Fibroblast of lung (primary cell): ENCODE data around the gene CYP26B1. TPM values are rescaled to one million over a fixed set of nuclear protein-coding genes. Genes with fewer than 3 reads are reported as not detected.

Source experiments
- DNase-seq, 2 donors: peaks; one replicate each; pipeline versions ENCODE4 v3.0.0 to v3.0.0-alpha.2; 2010; ENCODE audit warnings: low read depth in 2 of 2
- H2AFZ ChIP-seq: 2 replicates; pipeline ENCODE4 v1.5.1; 2012; ENCODE audit warnings: low read length, control low read depth, inconsistent platforms
- H3K27ac ChIP-seq: 2 replicates; pipeline ENCODE4 v1.5.1; 2011; ENCODE audit warnings: low read length, control low read depth; ENCODE audit not compliant: insufficient read depth
- H3K27me3 ChIP-seq: 2 replicates; pipeline ENCODE4 v1.5.1; 2011; ENCODE audit warnings: mild to moderate bottlenecking, low read length; ENCODE audit not compliant: control insufficient read depth, insufficient read depth
- H3K36me3 ChIP-seq: 2 replicates; pipeline ENCODE4 v1.5.1; 2011; ENCODE audit warnings: low read length; ENCODE audit not compliant: control insufficient read depth, insufficient read depth
- H3K4me1 ChIP-seq: 2 replicates; pipeline ENCODE4 v1.5.1; 2011; ENCODE audit warnings: low read length; ENCODE audit not compliant: control insufficient read depth, insufficient read depth; ENCODE audit errors: extremely low read depth
- H3K4me2 ChIP-seq: 2 replicates; pipeline ENCODE4 v1.5.1; 2011; ENCODE audit warnings: low read length, control low read depth; ENCODE audit not compliant: insufficient read depth; ENCODE audit errors: extremely low read depth
- H3K4me3 ChIP-seq, 4 experiments: fragments of 200-600 bp in 1 of 4; sonication (generic) in 1 of 4; replicated peaks in 1 of 4; 2 replicates each; pipeline ENCODE4 v1.5.1; 2011 to 2016; ENCODE audit warnings: low read length in 4 of 4, low read depth in 3 of 4, mild to moderate bottlenecking in 3 of 4, control low read depth in 2 of 4, inconsistent platforms in 1 of 4, mixed read lengths in 1 of 4; ENCODE audit not compliant: insufficient read depth in 1 of 4; ENCODE audit errors: control extremely low read depth in 1 of 4
- H3K79me2 ChIP-seq: 2 replicates; pipeline ENCODE4 v1.5.1; 2012; ENCODE audit warnings: mild to moderate bottlenecking, low read length, inconsistent platforms; ENCODE audit not compliant: control insufficient read depth, insufficient read depth
- H3K9ac ChIP-seq: 2 replicates; pipeline ENCODE4 v1.5.1; 2011; ENCODE audit warnings: mild to moderate bottlenecking, low read length, control low read depth; ENCODE audit not compliant: insufficient read depth
- H3K9me3 ChIP-seq: 2 replicates; pipeline ENCODE4 v1.5.1; 2012; ENCODE audit warnings: low read depth, low read length; ENCODE audit not compliant: control insufficient read depth, insufficient read depth
- H4K20me1 ChIP-seq: 2 replicates; pipeline ENCODE4 v1.5.1; 2011; ENCODE audit warnings: low read length; ENCODE audit not compliant: control insufficient read depth, insufficient read depth; ENCODE audit errors: extremely low read depth
- CTCF ChIP-seq, 2 donors: IDR thresholded peaks in 1 of 2; conservative IDR thresholded peaks in 1 of 2; 1 replicate in 1 of 2; 2 replicates in 1 of 2; pipeline ENCODE4 v1.5.1; 2011 to 2012; ENCODE audit warnings: low read length in 2 of 2, control low read depth in 1 of 2, inconsistent platforms in 1 of 2, low read depth in 1 of 2, mild to moderate bottlenecking in 1 of 2
- EZH2 ChIP-seq: IDR thresholded peaks from 2 replicates; pipeline ENCODE4 v1.5.1; 2012; ENCODE audit warnings: low read length, control low read depth, mild to moderate bottlenecking; ENCODE audit errors: missing control alignments
- polyA plus RNA-seq, 2 donors: library from polyadenylated mRNA; depleted of rRNA in 1 of 2; stranded (reverse) in 1 of 2; unstranded in 1 of 2; fragments of >200 nt; gene quantifications; 2 replicates each; pipeline ENCODE4 v1.2.1, GENCODE V29; 2011 to 2012; ENCODE audit warnings: missing spikeins in 1 of 2
- total RNA-seq: library from RNA; depleted of rRNA; stranded (reverse); fragments of >200 nt; gene quantifications from 2 replicates; pipeline ENCODE4 v1.2.1, GENCODE V29; 2014

The CYP26B1 gene
- total and polyA plus RNA-seq, 2 donors (not counting 1 experiment from before 2014, with no cell fraction given), result 0.09 to 0.17 TPM

GRCh38 chr2:72095364-72095763 lies 52.3 kb downstream of the CYP26B1 start:
- Histone ChIP-seq H4K20me1 (no peaks in the 10 kb centered on the region), H3K9ac (no peak overlapping the region), H3K27ac (no peak overlapping the region), H3K79me2 (no peaks in the 10 kb centered on the region), H3K27me3 (no peaks in the 10 kb centered on the region), H2AFZ (no peak overlapping the region), H3K4me2 (no peak overlapping the region), H3K9me3 (no peaks in the 10 kb centered on the region), H3K36me3 (no peaks in the 10 kb centered on the region), H3K4me1 (no peaks in the 10 kb centered on the region), H3K4me3 (no peak overlapping the region)
- no peak for DNase-seq
- TF ChIP-seq EZH2, result no peak
- no peak for TF ChIP-seq CTCF (conservative IDR thresholded peaks at IDR 0.05 in 1 of 2, IDR thresholded peaks at IDR 0.05 in 1 of 2; ENCODE audit: low read depth in 1 of 2, low read length in 2 of 2)

GRCh38 chr2:72094701-72095100 lies 53.0 kb downstream of the CYP26B1 start:
- no peaks in the 10 kb centered on the region for H4K20me1 ChIP-seq
- H3K27ac ChIP-seq, result no peak overlapping the region
- H3K4me3 ChIP-seq, result no peak overlapping the region
- no peaks in the 10 kb centered on the region for H3K4me1 ChIP-seq
- TF ChIP-seq EZH2 (no peak), CTCF (conservative IDR thresholded peaks at IDR 0.05 in 1 of 2, IDR thresholded peaks at IDR 0.05 in 1 of 2; ENCODE audit: low read depth in 1 of 2, low read length in 2 of 2) (no peak)
- H3K36me3 ChIP-seq, result no peaks in the 10 kb centered on the region
- H3K9ac ChIP-seq, result no peak overlapping the region
- no peak overlapping the region for H2AFZ ChIP-seq
- no peaks in the 10 kb centered on the region for H3K27me3 ChIP-seq
- H3K9me3 ChIP-seq, result no peaks in the 10 kb centered on the region
- DNase-seq, result no peak
- H3K4me2 ChIP-seq, result no peak overlapping the region
- H3K79me2 ChIP-seq, result no peaks in the 10 kb centered on the region

GRCh38 chr2:72092111-72092510 lies 55.6 kb downstream of the CYP26B1 start:
- DNase-seq, result no peak

More at GRCh38 chr2:72092111-72092510, 55.6 kb downstream of the CYP26B1 start:
- Histone ChIP-seq H3K4me3 (no peak overlapping the region), H3K79me2 (no peaks in the 10 kb centered on the region), H3K36me3 (no peaks in the 10 kb centered on the region), H4K20me1 (no peaks in the 10 kb centered on the region), H3K4me1 (no peaks in the 10 kb centered on the region), H3K27me3 (no peaks in the 10 kb centered on the region), H3K9me3 (no peaks in the 10 kb centered on the region), H2AFZ (no peak overlapping the region), H3K4me2 (no peak overlapping the region), H3K27ac (no peak overlapping the region), H3K9ac (no peak overlapping the region)
- TF ChIP-seq EZH2, result no peak
- no peak for TF ChIP-seq CTCF (conservative IDR thresholded peaks at IDR 0.05 in 1 of 2, IDR thresholded peaks at IDR 0.05 in 1 of 2; ENCODE audit: low read depth in 1 of 2, low read length in 2 of 2)
